Measurements from ENCODE around the gene NMNAT3.

GRCh38 chr3:139675327-139675726 lies 2.4 kb downstream of the NMNAT3 start:
- no peak for TF ChIP-seq CTCF (IDR thresholded peaks at IDR 0.05)
- TF ChIP-seq POLR2AphosphoS5 (IDR thresholded peaks at IDR 0.05) = no peak

Data from breast epithelium (tissue), 3 donors.